HG02571 (cell line): ENCODE results near the gene TRIM40.

ENCODE experiments used
- ATAC-seq: cut with Tn5 transposase; IDR thresholded peaks from one replicate; pipeline ENCODE4 v1.9.1; 2021; ENCODE audit warnings: mild to moderate bottlenecking, moderate library complexity; ENCODE audit not compliant: unreplicated experiment

TRIM40 gene

GRCh38 chr6:30194797-30195690 lies 59.1 kb downstream of the TRIM40 start:
- no peak for ATAC-seq

GRCh38 chr6:30195951-30196350 lies 60.0 kb downstream of the TRIM40 start:
- no peak for ATAC-seq

- no peak for ATAC-seq
Observed at GRCh38 chr6:30196376-30196775, 60.4 kb downstream of the TRIM40 start.
